ENCODE results near the gene LRRC8D.

The LRRC8D gene

GRCh38 chr1:89908273-89908671 lies 87.4 kb downstream of the LRRC8D start:
- 95% methylated on average over 2 of the region's 2 CpGs for WGBS
- peak overlapping the region; percentile 82 for H4K8ac ChIP-seq (ENCODE audit: low read length)
- H3K9ac ChIP-seq (ENCODE audit: low read length): peak overlapping the region; percentile 47
- H2AFZ ChIP-seq (ENCODE audit: low read depth, low read length): no peak overlapping the region
- no peak overlapping the region for H3K4me2 ChIP-seq (ENCODE audit: low read length, poor library complexity, severe bottlenecking)
- H3K79me1 ChIP-seq (replicated peaks; ENCODE audit: low read length, poor library complexity, severe bottlenecking): peaks cover 4% of the 10 kb centered on the region
- H3K9me3 ChIP-seq (ENCODE audit: control insufficient read depth, low read length): no peaks in the 10 kb centered on the region
- DNase-seq: no peak
- H3K14ac ChIP-seq (ENCODE audit: low read length in 2 of 2): no peak overlapping the region
- no peak overlapping the region for H2BK5ac ChIP-seq (ENCODE audit: low read depth, low read length, poor library complexity, severe bottlenecking)
- H3K23ac ChIP-seq (ENCODE audit: low read length in 2 of 2): no peak overlapping the region
- no peak overlapping the region for H2BK15ac ChIP-seq (ENCODE audit: low read depth, poor library complexity, severe bottlenecking)
- H3K4me3 ChIP-seq (ENCODE audit: insufficient read depth in 1 of 2, low read depth in 1 of 2, low read length in 2 of 2): no peak overlapping the region
- H3K27me3 ChIP-seq (ENCODE audit: control insufficient read depth in 1 of 2, insufficient read depth in 1 of 2, low read length in 2 of 2): no peaks in the 10 kb centered on the region
- no peaks in the 10 kb centered on the region for H3K36me3 ChIP-seq (ENCODE audit: control insufficient read depth in 1 of 2, insufficient read depth in 2 of 2, low read depth in 1 of 2, low read length in 2 of 2)
- H2BK12ac ChIP-seq (ENCODE audit: low read length in 2 of 2): peak overlapping the region in 1 of 2 experiments; percentile 97
- peak overlapping the region; percentile 70 for H4K91ac ChIP-seq (ENCODE audit: low read length)
- H3K4ac ChIP-seq (ENCODE audit: low read depth in 1 of 2, low read length in 2 of 2): peak overlapping the region in 1 of 2 experiments; percentile 5
- peak overlapping the region; percentile 11 for H2AK5ac ChIP-seq (ENCODE audit: low read length, severe bottlenecking)
- H2BK120ac ChIP-seq (ENCODE audit: low read depth, low read length): peak overlapping the region; percentile 57
- peak overlapping the region; percentile 51 for H3K27ac ChIP-seq (ENCODE audit: low read length, poor library complexity, severe bottlenecking)
- peaks cover 18% of the 10 kb centered on the region for H3K4me1 ChIP-seq (ENCODE audit: control insufficient read depth, insufficient read depth, low read depth, low read length)
- H3K18ac ChIP-seq (ENCODE audit: low read depth in 1 of 2, low read length in 2 of 2): peak overlapping the region; percentile 78 to 88

DNA sequence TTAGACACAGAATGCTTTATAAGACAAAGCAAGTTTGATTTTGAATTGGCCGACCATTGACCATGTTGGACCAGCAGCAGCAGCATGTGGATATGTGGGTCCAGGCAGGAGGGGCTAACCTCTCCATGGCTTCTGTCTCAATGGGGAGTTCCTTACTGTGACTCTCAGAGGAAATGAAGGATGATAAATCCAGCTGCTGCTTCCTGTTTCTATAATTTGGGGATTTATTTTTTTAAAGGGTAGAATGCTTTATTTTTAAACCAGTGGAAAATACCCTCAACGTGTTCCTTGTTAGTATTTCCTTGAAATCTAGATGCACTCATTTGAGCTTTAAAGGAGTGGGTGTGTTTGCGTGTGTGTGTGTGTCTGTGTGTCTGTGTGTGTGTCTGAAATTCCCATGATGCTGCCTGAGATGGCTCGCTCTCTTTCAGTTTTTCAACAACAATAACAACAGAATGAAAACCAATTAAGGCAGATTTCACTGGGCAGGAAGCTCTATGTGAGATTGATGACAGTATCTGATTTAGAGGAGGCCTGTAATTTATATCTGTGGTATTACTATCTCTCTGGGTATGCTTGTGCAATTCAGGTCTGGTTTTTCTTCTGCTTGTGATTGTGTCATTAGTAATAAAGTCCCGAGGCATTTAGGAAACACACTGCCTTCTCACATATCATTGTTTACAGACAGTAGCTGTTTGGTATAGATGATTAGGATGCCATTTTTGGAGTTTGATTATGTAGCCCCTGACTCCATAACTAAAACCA lies 88.0 kb downstream of the LRRC8D start:
- no peak overlapping the region for H3K23ac ChIP-seq (ENCODE audit: low read length in 2 of 2)
- H3K4ac ChIP-seq (ENCODE audit: low read depth in 1 of 2, low read length in 2 of 2): peak overlapping the region; percentile 5 to 71
- DNase-seq: peak; percentile 92
- peak overlapping the region; percentile 57 for H2BK120ac ChIP-seq (ENCODE audit: low read depth, low read length)
- peak overlapping the region; percentile 51 for H3K27ac ChIP-seq (ENCODE audit: low read length, poor library complexity, severe bottlenecking)
- H4K91ac ChIP-seq (ENCODE audit: low read length): peak overlapping the region; percentile 70
- H3K9ac ChIP-seq (ENCODE audit: low read length): peak overlapping the region; percentile 47
- 85% methylated on average over 1 of the region's 5 CpGs for WGBS
- H2BK5ac ChIP-seq (ENCODE audit: low read depth, low read length, poor library complexity, severe bottlenecking): no peak overlapping the region
- H3K79me1 ChIP-seq (replicated peaks; ENCODE audit: low read length, poor library complexity, severe bottlenecking): peaks cover 4% of the 10 kb centered on the region
- no peak overlapping the region for H2BK15ac ChIP-seq (ENCODE audit: low read depth, poor library complexity, severe bottlenecking)
- no peaks in the 10 kb centered on the region for H3K9me3 ChIP-seq (ENCODE audit: control insufficient read depth, low read length)
- H2BK12ac ChIP-seq (ENCODE audit: low read length in 2 of 2): peak overlapping the region; percentile 55 to 97
- H3K4me3 ChIP-seq (ENCODE audit: insufficient read depth in 1 of 2, low read depth in 1 of 2, low read length in 2 of 2): no peak overlapping the region
- H2AK5ac ChIP-seq (ENCODE audit: low read length, severe bottlenecking): no peak overlapping the region
- H3K36me3 ChIP-seq (ENCODE audit: control insufficient read depth in 1 of 2, insufficient read depth in 2 of 2, low read depth in 1 of 2, low read length in 2 of 2): no peaks in the 10 kb centered on the region
- peak overlapping the region; percentile 78 to 88 for H3K18ac ChIP-seq (ENCODE audit: low read depth in 1 of 2, low read length in 2 of 2)
- peak overlapping the region; percentile 82 for H4K8ac ChIP-seq (ENCODE audit: low read length)
- no peak overlapping the region for H3K14ac ChIP-seq (ENCODE audit: low read length in 2 of 2)
- no peaks in the 10 kb centered on the region for H3K27me3 ChIP-seq (ENCODE audit: control insufficient read depth in 1 of 2, insufficient read depth in 1 of 2, low read length in 2 of 2)
- H3K4me2 ChIP-seq (ENCODE audit: low read length, poor library complexity, severe bottlenecking): no peak overlapping the region
- H3K4me1 ChIP-seq (ENCODE audit: control insufficient read depth, insufficient read depth, low read depth, low read length): peaks cover 18% of the 10 kb centered on the region
- H2AFZ ChIP-seq (ENCODE audit: low read depth, low read length): no peak overlapping the region

- H3K9me3 ChIP-seq (ENCODE audit: control insufficient read depth, low read length): no peaks in the 10 kb centered on the region
- peak overlapping the region; percentile 35 for H2BK120ac ChIP-seq (ENCODE audit: low read depth, low read length)
- no peak overlapping the region for H2BK5ac ChIP-seq (ENCODE audit: low read depth, low read length, poor library complexity, severe bottlenecking)
- peak overlapping the region; percentile 10 to 67 for H3K4ac ChIP-seq (ENCODE audit: low read depth in 1 of 2, low read length in 2 of 2)
- no peak overlapping the region for H4K91ac ChIP-seq (ENCODE audit: low read length)
- H3K9ac ChIP-seq (ENCODE audit: low read length): no peak overlapping the region
- H3K4me3 ChIP-seq (ENCODE audit: insufficient read depth in 1 of 2, low read depth in 1 of 2, low read length in 2 of 2): no peak overlapping the region
- no peak overlapping the region for H2BK15ac ChIP-seq (ENCODE audit: low read depth, poor library complexity, severe bottlenecking)
- no peak overlapping the region for H3K4me2 ChIP-seq (ENCODE audit: low read length, poor library complexity, severe bottlenecking)
- peak overlapping the region; percentile 83 for H2AK5ac ChIP-seq (ENCODE audit: low read length, severe bottlenecking)
- peak overlapping the region; percentile 89 for H3K27ac ChIP-seq (ENCODE audit: low read length, poor library complexity, severe bottlenecking)
- H2BK12ac ChIP-seq (ENCODE audit: low read length in 2 of 2): peak overlapping the region in 1 of 2 experiments; percentile 63
- no peak overlapping the region for H2AFZ ChIP-seq (ENCODE audit: low read depth, low read length)
- H3K79me1 ChIP-seq (replicated peaks; ENCODE audit: low read length, poor library complexity, severe bottlenecking): peaks cover 4% of the 10 kb centered on the region
- H3K27me3 ChIP-seq (ENCODE audit: control insufficient read depth in 1 of 2, insufficient read depth in 1 of 2, low read length in 2 of 2): no peaks in the 10 kb centered on the region
- H3K23ac ChIP-seq (ENCODE audit: low read length in 2 of 2): no peak overlapping the region
- peak overlapping the region in 1 of 2 experiments; percentile 70 for H3K18ac ChIP-seq (ENCODE audit: low read depth in 1 of 2, low read length in 2 of 2)
- peaks cover 18% of the 10 kb centered on the region for H3K4me1 ChIP-seq (ENCODE audit: control insufficient read depth, insufficient read depth, low read depth, low read length)
- peaks cover 0 to 3% of the 10 kb centered on the region in 2 experiments for H3K36me3 ChIP-seq (ENCODE audit: control insufficient read depth in 1 of 2, insufficient read depth in 2 of 2, low read depth in 1 of 2, low read length in 2 of 2)
- no peak for DNase-seq
- no peak overlapping the region for H3K14ac ChIP-seq (ENCODE audit: low read length in 2 of 2)
- H4K8ac ChIP-seq (ENCODE audit: low read length): no peak overlapping the region
Observed at GRCh38 chr1:89910268-89910667, 89.4 kb downstream of the LRRC8D start.

GRCh38 chr1:89910780-89911179 lies 89.9 kb downstream of the LRRC8D start:
- Histone ChIP-seq H3K4me1 (ENCODE audit: control insufficient read depth, insufficient read depth, low read depth, low read length) (peaks cover 16% of the 10 kb centered on the region), H2BK12ac (ENCODE audit: low read length in 2 of 2) (peak overlapping the region in 1 of 2 experiments; percentile 63), H2AK5ac (ENCODE audit: low read length, severe bottlenecking) (peak overlapping the region; percentile 83), H4K8ac (ENCODE audit: low read length) (no peak overlapping the region), H3K27me3 (ENCODE audit: control insufficient read depth in 1 of 2, insufficient read depth in 1 of 2, low read length in 2 of 2) (no peaks in the 10 kb centered on the region), H3K4me2 (ENCODE audit: low read length, poor library complexity, severe bottlenecking) (no peak overlapping the region), H3K79me1 (replicated peaks; ENCODE audit: low read length, poor library complexity, severe bottlenecking) (peaks cover 4% of the 10 kb centered on the region), H3K14ac (ENCODE audit: low read length in 2 of 2) (no peak overlapping the region), H3K23ac (ENCODE audit: low read length in 2 of 2) (no peak overlapping the region), H2AFZ (ENCODE audit: low read depth, low read length) (no peak overlapping the region), H3K36me3 (ENCODE audit: control insufficient read depth in 1 of 2, insufficient read depth in 2 of 2, low read depth in 1 of 2, low read length in 2 of 2) (peaks cover 0 to 3% of the 10 kb centered on the region in 2 experiments), H2BK5ac (ENCODE audit: low read depth, low read length, poor library complexity, severe bottlenecking) (no peak overlapping the region), H3K9me3 (ENCODE audit: control insufficient read depth, low read length) (no peaks in the 10 kb centered on the region), H3K27ac (ENCODE audit: low read length, poor library complexity, severe bottlenecking) (peak overlapping the region; percentile 89), H2BK120ac (ENCODE audit: low read depth, low read length) (no peak overlapping the region), H3K4ac (ENCODE audit: low read depth in 1 of 2, low read length in 2 of 2) (peak overlapping the region; percentile 10 to 67), H3K9ac (ENCODE audit: low read length) (no peak overlapping the region), H4K91ac (ENCODE audit: low read length) (no peak overlapping the region), H3K4me3 (ENCODE audit: insufficient read depth in 1 of 2, low read depth in 1 of 2, low read length in 2 of 2) (no peak overlapping the region), H3K18ac (ENCODE audit: low read depth in 1 of 2, low read length in 2 of 2) (peak overlapping the region in 1 of 2 experiments; percentile 70), H2BK15ac (ENCODE audit: low read depth, poor library complexity, severe bottlenecking) (no peak overlapping the region)
- WGBS: 0% methylated on average over 1 of the region's 2 CpGs
- peak; percentile 92 for DNase-seq
